Left lung (tissue), 14 donors: Measurements from ENCODE around the gene TMEM235. TPM values are rescaled to one million over a fixed set of nuclear protein-coding genes. Genes with fewer than 3 reads are reported as not detected.
A peak's percentile ranks its signal among the peaks of the same experiment; 100 is the strongest.

Experiments
- ATAC-seq: fragments of 200-7000 bp; cut with Tn5 transposase; one replicate; pipeline ENCODE4 v1.9.1; 2020; ENCODE audit warnings: moderate library complexity
- DNase-seq, 4 donors: peaks; one replicate each; pipeline ENCODE4 v3.0.0-alpha.2; 2013 to 2020
- H3K27ac ChIP-seq, 2 donors: fragments of 200-600 bp; sonication (generic) in 1 of 2; one replicate each; pipeline versions ENCODE4 v1.5.0 to v1.8.0; 2020 to 2021
- H3K27me3 ChIP-seq, 2 donors: fragments of 200-600 bp; sonication (generic) in 1 of 2; one replicate each; pipeline versions ENCODE4 v1.5.0 to v1.8.0; 2020 to 2021
- H3K36me3 ChIP-seq, 2 donors: fragments of 200-600 bp; sonication (generic) in 1 of 2; one replicate each; pipeline versions ENCODE4 v1.5.0 to v1.8.0; 2020 to 2021
- H3K4me1 ChIP-seq, 2 donors: fragments of 200-600 bp; one replicate each; pipeline ENCODE4 v1.8.0; 2021
- H3K4me3 ChIP-seq, 2 donors: fragments of 200-600 bp; sonication (generic) in 1 of 2; one replicate each; pipeline versions ENCODE4 v1.5.0 to v1.8.0; 2020 to 2021; ENCODE audit warnings: mild to moderate bottlenecking in 1 of 2
- H3K9me3 ChIP-seq, 2 donors: fragments of 200-600 bp; sonication (generic) in 1 of 2; one replicate each; pipeline versions ENCODE4 v1.5.0 to v1.8.0; 2020 to 2021
- intact Hi-C, 2 donors: fragments of 100-400 bp; cut with DNase I; formaldehyde crosslinking; loops; one replicate each; pipeline versions ENCODE4 v1.11.2 to v1.14.2; 2022
- long read RNA-seq, 12 donors: library from polyadenylated mRNA in 2 of 12; unstranded in 2 of 12; transcript quantifications; one replicate each; pipeline ENCODE4 v2.0.0 and lab custom pipeline, GENCODE V29; 2019 to 2026
- polyA plus RNA-seq, 6 donors: library from polyadenylated mRNA; unstranded; fragments of 120-200 nt; gene quantifications; one replicate each; pipeline ENCODE4 v1.2.1, GENCODE V29; 2013; ENCODE audit not compliant: insufficient read length in 6 of 6
- total RNA-seq, 2 donors: library from RNA; stranded (reverse); fragmentation: NEBNext Ultra II Directional; extraction: Animal tissue kit (Norgen Biotek cat#: 25700); gene quantifications; one replicate each; pipeline ENCODE4 v1.2.1, GENCODE V29; 2021
- TF ChIP-seq, protein P1 (sequence below), 2 donors: fragments of 200-600 bp; sonication (generic) in 1 of 2; IDR thresholded peaks; one replicate each; pipeline versions ENCODE4 v1.5.0 to v1.8.0; 2021; ENCODE audit warnings: antibody characterized with exemption in 2 of 2
- donor health status: DM: no; HTN: yes; CAD: no.
- donor health status: DM: no; HTN: no; CAD: no.

The TMEM235 gene
- total RNA-seq, result not detected
- polyA plus RNA-seq, result under 1 TPM in 4 of 6 donors, not detected in 2; 0.11 to 0.35 (median 0.23) TPM
- long read RNA-seq, donor 1, result 0 reads
- long read RNA-seq, donor 2, result 0 reads
- long read RNA-seq, donor 3, result 0 reads
- long read RNA-seq, donor 4, result 0 reads
- long read RNA-seq, donor 5, result 0 reads
- long read RNA-seq, donor 6, result 0 reads
- long read RNA-seq, donor 7, result 0 reads
- long read RNA-seq, donor 8, result 0 reads
- long read RNA-seq, donor 9, result 0 reads
- long read RNA-seq, donor 10, result 0 reads
- long read RNA-seq, donor 11, result 0 reads
- long read RNA-seq, donor 12, result 0 reads

GRCh38 chr17:78230996-78231935 lies at the start of gene TMEM235:
TSS of gene TMEM235 (plus strand) at chr17:78231631. CDS start at chr17:78232024, 393 bp downstream.
- Histone ChIP-seq H3K9me3 (no peaks in the 10 kb centered on the region), H3K4me3 (no peak within 1 kb of the TSS), H3K27me3 (peaks cover 26 to 69% of the 10 kb centered on the region in 2 donors), H3K27ac (no peak within 1 kb of the TSS), H3K4me1 (peaks cover 0 to 21% of the 10 kb centered on the region in 2 donors), H3K36me3 (no peaks in the 10 kb centered on the region)
- intact Hi-C loops, result no loop called here
- TF ChIP-seq, protein P1, sequence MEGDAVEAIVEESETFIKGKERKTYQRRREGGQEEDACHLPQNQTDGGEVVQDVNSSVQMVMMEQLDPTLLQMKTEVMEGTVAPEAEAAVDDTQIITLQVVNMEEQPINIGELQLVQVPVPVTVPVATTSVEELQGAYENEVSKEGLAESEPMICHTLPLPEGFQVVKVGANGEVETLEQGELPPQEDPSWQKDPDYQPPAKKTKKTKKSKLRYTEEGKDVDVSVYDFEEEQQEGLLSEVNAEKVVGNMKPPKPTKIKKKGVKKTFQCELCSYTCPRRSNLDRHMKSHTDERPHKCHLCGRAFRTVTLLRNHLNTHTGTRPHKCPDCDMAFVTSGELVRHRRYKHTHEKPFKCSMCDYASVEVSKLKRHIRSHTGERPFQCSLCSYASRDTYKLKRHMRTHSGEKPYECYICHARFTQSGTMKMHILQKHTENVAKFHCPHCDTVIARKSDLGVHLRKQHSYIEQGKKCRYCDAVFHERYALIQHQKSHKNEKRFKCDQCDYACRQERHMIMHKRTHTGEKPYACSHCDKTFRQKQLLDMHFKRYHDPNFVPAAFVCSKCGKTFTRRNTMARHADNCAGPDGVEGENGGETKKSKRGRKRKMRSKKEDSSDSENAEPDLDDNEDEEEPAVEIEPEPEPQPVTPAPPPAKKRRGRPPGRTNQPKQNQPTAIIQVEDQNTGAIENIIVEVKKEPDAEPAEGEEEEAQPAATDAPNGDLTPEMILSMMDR (IDR thresholded peaks at IDR 0.05), result no peak
- ATAC-seq, result no peak
- peak in 1 of 4 donors; percentile 78 for DNase-seq

DNA sequence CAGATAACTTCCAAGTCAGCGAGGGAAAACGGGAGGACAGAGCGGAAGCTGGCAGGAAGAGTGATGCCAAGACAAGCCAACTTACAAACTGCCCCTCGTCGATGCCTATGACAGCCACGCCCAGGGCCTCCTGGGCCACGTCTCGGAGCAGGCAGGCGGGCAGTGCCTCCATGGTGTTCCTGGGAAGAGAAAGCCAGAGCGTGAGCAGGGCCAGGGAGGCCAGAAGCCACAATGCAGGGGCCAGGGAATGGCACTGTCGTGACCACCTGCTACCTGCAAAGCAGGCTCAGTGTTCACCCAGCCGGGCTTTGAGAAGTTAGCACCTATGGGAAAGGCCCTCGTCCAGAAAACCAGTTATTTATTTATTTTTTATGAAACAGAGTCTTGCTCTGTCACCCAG lies 48.9 kb upstream of the TMEM235 start:
- no peak overlapping the region for H3K4me3 ChIP-seq
- ATAC-seq (no peak), DNase-seq (no peak)
- TF ChIP-seq, protein P1 (IDR thresholded peaks at IDR 0.05), result no peak
- H3K36me3 ChIP-seq, result no peaks in the 10 kb centered on the region
- H3K27ac ChIP-seq, result no peak overlapping the region
- intact Hi-C loops, result no loop called here
- no peaks in the 10 kb centered on the region for H3K27me3 ChIP-seq
- H3K4me1 ChIP-seq, result peaks cover 0 to 54% of the 10 kb centered on the region in 2 donors
- H3K9me3 ChIP-seq, result no peaks in the 10 kb centered on the region

DNA sequence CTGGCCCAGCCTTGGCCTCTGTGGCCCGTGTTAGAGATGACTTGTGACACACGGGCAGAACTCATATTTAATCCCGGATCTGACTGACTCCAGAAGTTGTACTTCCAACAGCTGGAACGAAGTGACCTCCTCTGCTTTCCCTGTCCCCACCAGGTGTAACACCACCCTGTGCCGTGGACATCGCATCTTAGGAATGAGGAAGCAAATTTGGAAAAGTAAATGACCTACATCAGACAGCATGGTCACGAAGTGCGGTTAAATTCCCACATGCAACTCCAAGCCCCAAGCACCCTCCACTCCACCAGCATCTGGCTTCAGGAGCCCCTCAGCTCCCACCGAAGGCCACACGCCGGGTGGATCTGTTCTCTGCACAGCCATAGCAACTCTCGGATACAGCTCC lies 47.5 kb upstream of the TMEM235 start:
- H3K4me1 ChIP-seq, result peaks cover 6 to 62% of the 10 kb centered on the region in 2 donors
- no peaks in the 10 kb centered on the region for H3K36me3 ChIP-seq
- intact Hi-C loops, result no loop called here
- H3K27ac ChIP-seq, result no peak overlapping the region
- DNase-seq, result no peak
- H3K27me3 ChIP-seq, result no peaks in the 10 kb centered on the region
- no peak overlapping the region for H3K4me3 ChIP-seq
- TF ChIP-seq, protein P1 (IDR thresholded peaks at IDR 0.05), result no peak
- H3K9me3 ChIP-seq, result no peaks in the 10 kb centered on the region
- ATAC-seq, result no peak

DNA sequence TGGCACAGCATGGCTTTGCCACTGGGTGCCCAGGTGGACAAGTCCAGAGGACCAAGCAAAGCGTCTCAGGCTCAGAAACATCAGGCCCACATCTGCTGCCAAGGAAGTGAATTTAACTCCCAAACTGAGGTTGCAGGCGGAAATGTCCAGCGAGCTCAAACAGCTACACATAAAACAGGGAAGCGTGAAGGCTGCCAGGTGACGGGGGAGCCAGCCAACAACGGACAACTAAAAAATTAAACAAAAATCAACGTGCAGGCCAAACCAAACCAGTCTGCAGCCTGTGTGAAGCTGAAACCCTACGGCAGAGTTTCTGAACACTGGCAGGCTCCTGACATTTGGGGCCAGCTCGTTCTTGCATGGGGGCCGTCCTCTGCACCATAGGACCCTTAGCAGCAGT lies 47.1 kb upstream of the TMEM235 start:
- TF ChIP-seq, protein P1 (IDR thresholded peaks at IDR 0.05), result no peak
- intact Hi-C loops, result no loop called here
- Histone ChIP-seq H3K36me3 (no peaks in the 10 kb centered on the region), H3K27ac (peak overlapping the region; percentile 13 to 18), H3K4me3 (peak overlapping the region in 1 of 2 donors; percentile 11), H3K4me1 (peaks cover 6 to 62% of the 10 kb centered on the region in 2 donors), H3K27me3 (no peaks in the 10 kb centered on the region), H3K9me3 (no peaks in the 10 kb centered on the region)
- no peak for DNase-seq
- no peak for ATAC-seq

GRCh38 chr17:78184868-78185267 lies 46.6 kb upstream of the TMEM235 start:
- TF ChIP-seq, protein P1 (IDR thresholded peaks at IDR 0.05), result no peak
- DNase-seq, result peak in 1 of 4 donors; percentile 49
- H3K4me3 ChIP-seq, result peak overlapping the region in 1 of 2 donors; percentile 11
- intact Hi-C loops, result no loop called here
- no peaks in the 10 kb centered on the region for H3K36me3 ChIP-seq
- peaks cover 6 to 59% of the 10 kb centered on the region in 2 donors for H3K4me1 ChIP-seq
- H3K27me3 ChIP-seq, result no peaks in the 10 kb centered on the region
- no peaks in the 10 kb centered on the region for H3K9me3 ChIP-seq
- peak overlapping the region; percentile 13 to 18 for H3K27ac ChIP-seq
- peak; percentile 19 for ATAC-seq
